PFSK-1 (cell line): ENCODE data around the gene TMEM163.

ENCODE experiments used
- FOXP2 ChIP-seq: optimal IDR thresholded peaks from 2 replicates; pipeline ENCODE3; 2011; ENCODE audit warnings: borderline replicate concordance, control low read depth, inconsistent platforms; ENCODE audit not compliant: insufficient read depth; ENCODE audit errors: extremely low read length, extremely low read depth
- POLR2AphosphoS5 ChIP-seq: IDR thresholded peaks from 2 replicates; pipeline ENCODE4 v1.6.1; 2012; ENCODE audit warnings: low read depth, mild to moderate bottlenecking, control low read depth, low read length, moderate library complexity
- REST ChIP-seq, 2 experiments: IDR thresholded peaks; 2 replicates each; pipeline versions ENCODE4 v1.6.1 to v1.8.0; 2011 to 2012; ENCODE audit warnings: low read depth in 2 of 2, low read length in 2 of 2, control low read depth in 1 of 2, inconsistent platforms in 1 of 2, mild to moderate bottlenecking in 1 of 2, moderate library complexity in 1 of 2; ENCODE audit not compliant: insufficient read depth in 1 of 2
- SIN3A ChIP-seq: IDR thresholded peaks from 2 replicates; pipeline ENCODE4 v1.6.1; 2012; ENCODE audit warnings: mild to moderate bottlenecking, low read length, moderate library complexity, borderline replicate concordance; ENCODE audit not compliant: insufficient read depth
- TAF1 ChIP-seq: IDR thresholded peaks from 2 replicates; pipeline ENCODE4 v1.6.1; 2012; ENCODE audit warnings: low read length, control low read depth, borderline replicate concordance; ENCODE audit not compliant: insufficient read depth

GRCh38 chr2:134712736-134713135, 6.1 kb downstream of the TMEM163 start:
- TF ChIP-seq SIN3A (no peak), POLR2AphosphoS5 (no peak), TAF1 (no peak), REST (IDR thresholded peaks at IDR 0.05; ENCODE audit: insufficient read depth in 1 of 2, low read depth in 2 of 2, low read length in 2 of 2) (no peak), FOXP2 (no peak)
